ENCODE measurements around the gene SUGP1. TPM values are rescaled to one million over a fixed set of nuclear protein-coding genes. Genes with fewer than 3 reads are reported as not detected.

SUGP1 gene
- total RNA-seq, 1 experiment from 2014 or later, result 81.3 TPM

- TF ChIP-seq FOXP4 (CRISPR knock-in tag; IDR thresholded peaks at IDR 0.05) (no peak), E2F1 (CRISPR knock-in tag; IDR thresholded peaks at IDR 0.05) (no peak), NR2C2 (CRISPR knock-in tag; IDR thresholded peaks at IDR 0.05) (no peak), FOXK1 (CRISPR knock-in tag; IDR thresholded peaks at IDR 0.05) (no peak), ZNF396 (CRISPR knock-in tag; IDR thresholded peaks at IDR 0.05; ENCODE audit: borderline replicate concordance) (no peak), ATF3 (CRISPR knock-in tag; conservative IDR thresholded peaks at IDR 0.05) (no peak), MAX (CRISPR knock-in tag; IDR thresholded peaks at IDR 0.05) (no peak), ESRRA (CRISPR knock-in tag; IDR thresholded peaks at IDR 0.05; ENCODE audit: borderline replicate concordance) (no peak), CREB1 (CRISPR knock-in tag; IDR thresholded peaks at IDR 0.05) (no peak)
Measured at GRCh38 chr19:19356901-19357566, 36.7 kb upstream of the SUGP1 start (continued).

GRCh38 chr19:19356500-19356899 lies 36.2 kb upstream of the SUGP1 start:
- Mint-ChIP-seq H3K4me3 (no peak overlapping the region), H3K27me3 (ENCODE audit: low read depth) (no peaks in the 10 kb centered on the region), H3K36me3 (peaks cover 17% of the 10 kb centered on the region), H3K4me1 (no peaks in the 10 kb centered on the region), H3K9me3 (no peaks in the 10 kb centered on the region), H3K27ac (no peak overlapping the region)
- TF ChIP-seq ESRRA (CRISPR knock-in tag; IDR thresholded peaks at IDR 0.05; ENCODE audit: borderline replicate concordance) (no peak), IRF1 (CRISPR knock-in tag; IDR thresholded peaks at IDR 0.05) (no peak), ERG (CRISPR knock-in tag; IDR thresholded peaks at IDR 0.05) (no peak), E2F1 (CRISPR knock-in tag; IDR thresholded peaks at IDR 0.05) (no peak), ZBTB21 (CRISPR knock-in tag; IDR thresholded peaks at IDR 0.05; ENCODE audit: borderline replicate concordance) (no peak), NFE2L1 (CRISPR knock-in tag; IDR thresholded peaks at IDR 0.05) (no peak), ZBTB43 (CRISPR knock-in tag; IDR thresholded peaks at IDR 0.05) (no peak), TEAD4 (CRISPR knock-in tag; IDR thresholded peaks at IDR 0.05) (no peak), ATF2 (CRISPR knock-in tag; IDR thresholded peaks at IDR 0.05; ENCODE audit: borderline replicate concordance, low read depth) (no peak)
- CTCF ChIA-PET, result no interaction called here
- POLR2A ChIA-PET, result no interaction called here
- DNase-seq (ENCODE audit: low spot score), result no peak
- no peak for ATAC-seq
